ENCODE data around the gene ELOVL7. TPM values are rescaled to one million over a fixed set of nuclear protein-coding genes. Genes with fewer than 3 reads are reported as not detected.
A peak's percentile ranks its signal among the peaks of the same experiment; 100 is the strongest.

Gene ELOVL7
- total RNA-seq: under 0.01 and 0.26 TPM in 2 replicates
- polyA plus RNA-seq: 0.03 and 0.07 TPM in 2 replicates
- not detected in 2 replicates for polyA plus RNA-seq (2012)
- not detected in 2 replicates for polyA minus RNA-seq (ENCODE audit: low replicate concordance)

DNA sequence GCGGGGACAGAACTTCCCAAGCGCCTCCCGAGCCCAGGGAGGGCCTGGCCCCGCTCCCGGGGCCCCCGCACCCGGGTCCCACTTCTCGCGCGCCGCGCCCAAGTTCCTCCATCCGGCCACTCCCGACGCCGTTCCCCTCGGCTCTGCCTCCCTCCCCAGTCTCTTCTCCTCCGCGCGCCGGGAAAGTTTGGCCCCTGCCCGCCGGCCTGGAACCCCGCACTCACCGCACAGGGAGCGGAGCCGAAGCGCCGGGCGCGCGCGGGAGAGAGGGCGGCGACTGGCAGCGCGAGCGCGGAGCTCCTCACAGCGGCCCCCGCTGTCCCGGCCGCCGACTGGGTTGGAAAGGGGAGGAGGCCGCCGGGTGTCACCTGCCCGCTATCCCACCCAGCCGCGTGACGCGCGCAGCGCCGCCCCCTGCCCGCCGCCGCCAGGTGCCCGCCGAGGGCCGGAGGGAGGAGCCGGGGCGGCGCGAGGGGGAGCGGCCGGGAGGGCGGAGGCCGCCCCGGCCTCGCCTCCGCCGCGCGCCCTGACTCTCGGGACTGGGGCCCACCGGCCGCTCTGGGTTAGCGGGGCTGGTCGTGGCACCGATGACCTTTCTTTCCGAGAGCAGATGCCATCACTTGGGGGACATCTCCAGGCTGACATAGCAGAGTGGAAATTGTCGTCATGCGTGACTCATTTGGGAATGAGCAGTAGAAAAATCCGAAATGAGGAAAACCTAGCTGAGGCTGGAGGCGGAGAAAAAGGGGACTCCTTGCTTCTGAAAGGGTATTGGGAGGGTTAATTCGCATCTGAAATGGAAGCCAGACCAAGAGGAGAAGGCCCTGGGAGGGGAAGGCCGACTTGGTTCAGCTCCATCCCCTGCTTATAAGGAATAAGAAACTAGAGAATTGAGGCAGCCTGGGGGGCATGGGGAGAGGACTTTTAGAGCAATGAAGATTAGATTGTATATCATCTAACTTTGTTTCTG, at the start of gene ELOVL7:
Gene ELOVL7 (minus strand): TSS at position 334 of the 970 bp plus-strand sequence. CDS start 56,872 bp downstream, outside the sequence.
- DNase-seq (ENCODE audit: low read depth in 2 of 2): peak; percentile 28 to 42
- H3K27ac ChIP-seq (ENCODE audit: insufficient read depth, low read length): no peak within 1 kb of the TSS
- H3K4me3 ChIP-seq (replicated peaks in 1 of 4; ENCODE audit: control extremely low read depth in 1 of 4, insufficient read depth in 1 of 4, low read depth in 3 of 4, low read length in 4 of 4): peak within 1 kb of the TSS; percentile 47 to 65 (median 56)
- H3K9me3 ChIP-seq (ENCODE audit: control insufficient read depth, insufficient read depth, low read depth, low read length): no peaks in the 10 kb centered on the region
- H3K36me3 ChIP-seq (ENCODE audit: control insufficient read depth, insufficient read depth, low read length): no peaks in the 10 kb centered on the region
- H3K4me2 ChIP-seq (ENCODE audit: extremely low read depth, insufficient read depth, low read length): peak within 1 kb of the TSS; percentile 75
- no peaks in the 10 kb centered on the region for H4K20me1 ChIP-seq (ENCODE audit: control insufficient read depth, extremely low read depth, insufficient read depth, low read length)
- no peak for TF ChIP-seq EZH2 (IDR thresholded peaks at IDR 0.05; ENCODE audit: low read length, missing control alignments)
- TF ChIP-seq, protein P1, sequence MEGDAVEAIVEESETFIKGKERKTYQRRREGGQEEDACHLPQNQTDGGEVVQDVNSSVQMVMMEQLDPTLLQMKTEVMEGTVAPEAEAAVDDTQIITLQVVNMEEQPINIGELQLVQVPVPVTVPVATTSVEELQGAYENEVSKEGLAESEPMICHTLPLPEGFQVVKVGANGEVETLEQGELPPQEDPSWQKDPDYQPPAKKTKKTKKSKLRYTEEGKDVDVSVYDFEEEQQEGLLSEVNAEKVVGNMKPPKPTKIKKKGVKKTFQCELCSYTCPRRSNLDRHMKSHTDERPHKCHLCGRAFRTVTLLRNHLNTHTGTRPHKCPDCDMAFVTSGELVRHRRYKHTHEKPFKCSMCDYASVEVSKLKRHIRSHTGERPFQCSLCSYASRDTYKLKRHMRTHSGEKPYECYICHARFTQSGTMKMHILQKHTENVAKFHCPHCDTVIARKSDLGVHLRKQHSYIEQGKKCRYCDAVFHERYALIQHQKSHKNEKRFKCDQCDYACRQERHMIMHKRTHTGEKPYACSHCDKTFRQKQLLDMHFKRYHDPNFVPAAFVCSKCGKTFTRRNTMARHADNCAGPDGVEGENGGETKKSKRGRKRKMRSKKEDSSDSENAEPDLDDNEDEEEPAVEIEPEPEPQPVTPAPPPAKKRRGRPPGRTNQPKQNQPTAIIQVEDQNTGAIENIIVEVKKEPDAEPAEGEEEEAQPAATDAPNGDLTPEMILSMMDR (conservative IDR thresholded peaks at IDR 0.05 in 1 of 2, IDR thresholded peaks at IDR 0.05 in 1 of 2; ENCODE audit: low read depth in 1 of 2, low read length in 2 of 2): peak; percentile 10 to 18
- H3K79me2 ChIP-seq (ENCODE audit: control insufficient read depth, insufficient read depth, low read length): no peaks in the 10 kb centered on the region
- H3K27me3 ChIP-seq (ENCODE audit: control insufficient read depth, insufficient read depth, low read length): peaks cover 37% of the 10 kb centered on the region
- H3K9ac ChIP-seq (ENCODE audit: insufficient read depth, low read length): peak within 1 kb of the TSS; percentile 16
- H2AFZ ChIP-seq (ENCODE audit: low read length): peak within 1 kb of the TSS; percentile 53
- no peaks in the 10 kb centered on the region for H3K4me1 ChIP-seq (ENCODE audit: control insufficient read depth, extremely low read depth, insufficient read depth, low read length)

DNA sequence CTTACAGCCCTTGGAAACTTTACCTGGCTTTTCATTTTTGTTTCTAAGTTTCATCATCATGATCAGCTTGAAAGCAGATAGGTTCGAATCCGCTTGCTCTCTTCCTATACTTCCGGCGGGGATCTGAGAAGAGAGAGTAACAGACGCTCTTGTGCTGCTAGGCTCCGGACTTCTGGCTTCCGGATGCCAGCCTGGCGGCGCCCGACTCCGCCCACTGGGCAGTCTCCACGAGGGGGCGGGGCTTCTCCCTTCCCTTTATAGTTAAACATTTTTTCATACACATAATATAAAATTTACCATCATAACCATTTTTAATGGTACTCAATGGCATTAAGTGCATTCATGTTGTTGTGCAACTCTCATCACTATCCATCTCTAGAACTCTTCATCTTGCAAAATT, 49.5 kb upstream of the ELOVL7 start:
- Histone ChIP-seq H3K9ac (ENCODE audit: insufficient read depth, low read length) (no peak overlapping the region), H2AFZ (ENCODE audit: low read length) (no peak overlapping the region), H3K4me3 (replicated peaks in 1 of 4; ENCODE audit: control extremely low read depth in 1 of 4, insufficient read depth in 1 of 4, low read depth in 3 of 4, low read length in 4 of 4) (no peak overlapping the region), H3K4me1 (ENCODE audit: control insufficient read depth, extremely low read depth, insufficient read depth, low read length) (no peaks in the 10 kb centered on the region), H3K79me2 (ENCODE audit: control insufficient read depth, insufficient read depth, low read length) (no peaks in the 10 kb centered on the region), H3K36me3 (ENCODE audit: control insufficient read depth, insufficient read depth, low read length) (no peaks in the 10 kb centered on the region), H3K27ac (ENCODE audit: insufficient read depth, low read length) (no peak overlapping the region), H3K9me3 (ENCODE audit: control insufficient read depth, insufficient read depth, low read depth, low read length) (no peaks in the 10 kb centered on the region), H3K27me3 (ENCODE audit: control insufficient read depth, insufficient read depth, low read length) (no peaks in the 10 kb centered on the region), H3K4me2 (ENCODE audit: extremely low read depth, insufficient read depth, low read length) (no peak overlapping the region), H4K20me1 (ENCODE audit: control insufficient read depth, extremely low read depth, insufficient read depth, low read length) (no peaks in the 10 kb centered on the region)
- DNase-seq (ENCODE audit: low read depth in 2 of 2): no peak
- TF ChIP-seq EZH2 (IDR thresholded peaks at IDR 0.05; ENCODE audit: low read length, missing control alignments): no peak
- TF ChIP-seq, protein P1 (conservative IDR thresholded peaks at IDR 0.05 in 1 of 2, IDR thresholded peaks at IDR 0.05 in 1 of 2; ENCODE audit: low read depth in 1 of 2, low read length in 2 of 2): no peak

DNA sequence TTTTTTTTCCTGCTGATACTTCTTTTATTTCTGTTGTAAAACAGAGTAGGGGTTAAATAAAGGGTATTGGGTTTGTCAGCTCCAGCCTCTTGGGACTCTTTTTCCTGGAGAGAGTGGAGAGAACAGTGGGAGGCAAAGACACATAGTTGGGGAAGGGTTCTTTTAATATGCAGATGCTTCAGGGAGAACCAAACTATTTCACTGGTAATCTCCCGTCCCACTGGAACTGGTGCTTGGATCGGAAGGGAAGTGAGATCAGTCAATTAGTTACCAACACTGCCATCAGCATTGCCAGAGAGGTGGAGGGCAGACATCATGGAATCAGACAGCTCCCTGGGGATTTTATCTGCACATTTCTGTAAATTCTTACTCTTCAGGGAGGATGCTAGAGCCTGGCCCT, 47.6 kb upstream of the ELOVL7 start:
- Histone ChIP-seq H3K27ac (ENCODE audit: insufficient read depth, low read length) (no peak overlapping the region), H2AFZ (ENCODE audit: low read length) (no peak overlapping the region), H3K4me2 (ENCODE audit: extremely low read depth, insufficient read depth, low read length) (no peak overlapping the region), H3K36me3 (ENCODE audit: control insufficient read depth, insufficient read depth, low read length) (no peaks in the 10 kb centered on the region), H3K9ac (ENCODE audit: insufficient read depth, low read length) (no peak overlapping the region), H3K79me2 (ENCODE audit: control insufficient read depth, insufficient read depth, low read length) (no peaks in the 10 kb centered on the region), H3K4me3 (replicated peaks in 1 of 4; ENCODE audit: control extremely low read depth in 1 of 4, insufficient read depth in 1 of 4, low read depth in 3 of 4, low read length in 4 of 4) (no peak overlapping the region), H3K27me3 (ENCODE audit: control insufficient read depth, insufficient read depth, low read length) (no peaks in the 10 kb centered on the region), H4K20me1 (ENCODE audit: control insufficient read depth, extremely low read depth, insufficient read depth, low read length) (no peaks in the 10 kb centered on the region), H3K4me1 (ENCODE audit: control insufficient read depth, extremely low read depth, insufficient read depth, low read length) (no peaks in the 10 kb centered on the region), H3K9me3 (ENCODE audit: control insufficient read depth, insufficient read depth, low read depth, low read length) (no peaks in the 10 kb centered on the region)
- no peak for DNase-seq (ENCODE audit: low read depth in 2 of 2)
- TF ChIP-seq, protein P1 (conservative IDR thresholded peaks at IDR 0.05 in 1 of 2, IDR thresholded peaks at IDR 0.05 in 1 of 2; ENCODE audit: low read depth in 1 of 2, low read length in 2 of 2): no peak

Data from fibroblast of lung (primary cell).